Measurements from ENCODE around the gene COL6A1. TPM values are rescaled to one million over a fixed set of nuclear protein-coding genes. Genes with fewer than 3 reads are reported as not detected.

Gene COL6A1
- total and polyA plus RNA-seq, 2 donors (not counting 1 experiment from before 2014, with no cell fraction given): 645 to 1,137 TPM

DNA sequence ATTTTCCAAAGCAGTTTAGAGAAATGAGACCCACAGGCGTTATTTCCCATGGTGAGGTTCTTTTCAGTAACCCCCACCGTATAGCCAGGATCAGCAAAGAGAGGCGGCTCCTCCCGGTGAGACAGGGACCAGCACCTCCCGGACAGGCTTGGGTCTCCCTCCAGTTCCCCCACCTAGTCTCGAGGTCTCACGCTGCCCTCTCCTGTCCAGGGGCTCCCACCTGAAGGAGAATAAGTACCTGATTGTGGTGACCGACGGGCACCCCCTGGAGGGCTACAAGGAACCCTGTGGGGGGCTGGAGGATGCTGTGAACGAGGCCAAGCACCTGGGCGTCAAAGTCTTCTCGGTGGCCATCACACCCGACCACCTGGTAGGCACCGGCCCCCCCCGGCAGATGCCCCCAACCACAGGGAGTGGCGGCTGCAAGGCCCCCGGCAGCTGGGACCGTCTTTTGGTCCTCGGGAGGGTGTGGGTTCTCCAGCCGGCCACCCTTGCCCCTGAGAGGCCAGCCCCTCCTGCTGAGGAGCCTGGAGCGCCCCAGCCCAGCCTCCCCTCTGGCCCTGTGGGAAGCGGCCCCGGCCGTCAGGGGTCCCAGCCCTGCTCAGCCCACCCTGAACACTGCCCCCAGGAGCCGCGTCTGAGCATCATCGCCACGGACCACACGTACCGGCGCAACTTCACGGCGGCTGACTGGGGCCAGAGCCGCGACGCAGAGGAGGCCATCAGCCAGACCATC, 4.9 kb downstream of the COL6A1 start:
- H3K79me2 ChIP-seq (ENCODE audit: control insufficient read depth, insufficient read depth, low read length): peaks cover 85% of the 10 kb centered on the region
- DNase-seq (ENCODE audit: low read depth in 2 of 2): no peak
- no peaks in the 10 kb centered on the region for H4K20me1 ChIP-seq (ENCODE audit: control insufficient read depth, extremely low read depth, insufficient read depth, low read length)
- peak overlapping the region in 1 of 4 experiments; percentile 97 for H3K4me3 ChIP-seq (replicated peaks in 1 of 4; ENCODE audit: control extremely low read depth in 1 of 4, insufficient read depth in 1 of 4, low read depth in 3 of 4, low read length in 4 of 4)
- no peak overlapping the region for H2AFZ ChIP-seq (ENCODE audit: low read length)
- H3K9ac ChIP-seq (ENCODE audit: insufficient read depth, low read length): peak overlapping the region; percentile 30
- peaks cover 19% of the 10 kb centered on the region for H3K4me1 ChIP-seq (ENCODE audit: control insufficient read depth, extremely low read depth, insufficient read depth, low read length)
- H3K27me3 ChIP-seq (ENCODE audit: control insufficient read depth, insufficient read depth, low read length): no peaks in the 10 kb centered on the region
- no peak overlapping the region for H3K4me2 ChIP-seq (ENCODE audit: extremely low read depth, insufficient read depth, low read length)
- H3K27ac ChIP-seq (ENCODE audit: insufficient read depth, low read length): peak overlapping the region; percentile 20
- TF ChIP-seq EZH2 (IDR thresholded peaks at IDR 0.05; ENCODE audit: low read length, missing control alignments): no peak
- TF ChIP-seq, protein P1, sequence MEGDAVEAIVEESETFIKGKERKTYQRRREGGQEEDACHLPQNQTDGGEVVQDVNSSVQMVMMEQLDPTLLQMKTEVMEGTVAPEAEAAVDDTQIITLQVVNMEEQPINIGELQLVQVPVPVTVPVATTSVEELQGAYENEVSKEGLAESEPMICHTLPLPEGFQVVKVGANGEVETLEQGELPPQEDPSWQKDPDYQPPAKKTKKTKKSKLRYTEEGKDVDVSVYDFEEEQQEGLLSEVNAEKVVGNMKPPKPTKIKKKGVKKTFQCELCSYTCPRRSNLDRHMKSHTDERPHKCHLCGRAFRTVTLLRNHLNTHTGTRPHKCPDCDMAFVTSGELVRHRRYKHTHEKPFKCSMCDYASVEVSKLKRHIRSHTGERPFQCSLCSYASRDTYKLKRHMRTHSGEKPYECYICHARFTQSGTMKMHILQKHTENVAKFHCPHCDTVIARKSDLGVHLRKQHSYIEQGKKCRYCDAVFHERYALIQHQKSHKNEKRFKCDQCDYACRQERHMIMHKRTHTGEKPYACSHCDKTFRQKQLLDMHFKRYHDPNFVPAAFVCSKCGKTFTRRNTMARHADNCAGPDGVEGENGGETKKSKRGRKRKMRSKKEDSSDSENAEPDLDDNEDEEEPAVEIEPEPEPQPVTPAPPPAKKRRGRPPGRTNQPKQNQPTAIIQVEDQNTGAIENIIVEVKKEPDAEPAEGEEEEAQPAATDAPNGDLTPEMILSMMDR (conservative IDR thresholded peaks at IDR 0.05 in 1 of 2, IDR thresholded peaks at IDR 0.05 in 1 of 2; ENCODE audit: low read depth in 1 of 2, low read length in 2 of 2): no peak
- peaks cover 74% of the 10 kb centered on the region for H3K36me3 ChIP-seq (ENCODE audit: control insufficient read depth, insufficient read depth, low read length)
- H3K9me3 ChIP-seq (ENCODE audit: control insufficient read depth, insufficient read depth, low read depth, low read length): no peaks in the 10 kb centered on the region

DNA sequence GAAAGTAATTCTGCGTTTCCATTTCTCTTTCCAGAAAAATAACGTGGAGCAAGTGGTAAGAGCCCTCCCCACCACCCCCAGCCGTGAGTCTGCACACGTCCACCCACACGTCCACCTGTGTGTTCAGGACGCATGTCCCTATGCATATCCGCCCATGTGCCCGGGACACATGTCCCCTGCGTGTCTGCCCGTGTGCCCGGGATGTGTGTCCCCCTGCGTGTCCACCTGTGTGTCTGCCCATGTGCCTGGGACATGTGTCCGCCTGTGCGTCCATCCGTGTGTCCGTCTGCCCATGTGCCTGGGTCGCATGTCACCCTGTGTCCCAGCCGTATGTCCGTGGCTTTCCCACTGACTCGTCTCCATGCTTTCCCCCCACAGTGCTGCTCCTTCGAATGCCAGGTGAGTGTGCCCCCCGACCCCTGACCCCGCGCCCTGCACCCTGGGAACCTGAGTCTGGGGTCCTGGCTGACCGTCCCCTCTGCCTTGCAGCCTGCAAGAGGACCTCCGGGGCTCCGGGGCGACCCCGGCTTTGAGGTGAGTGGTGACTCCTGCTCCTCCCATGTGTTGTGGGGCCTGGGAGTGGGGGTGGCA, 5.6 kb downstream of the COL6A1 start:
- H3K9ac ChIP-seq (ENCODE audit: insufficient read depth, low read length): no peak overlapping the region
- H2AFZ ChIP-seq (ENCODE audit: low read length): no peak overlapping the region
- TF ChIP-seq EZH2 (IDR thresholded peaks at IDR 0.05; ENCODE audit: low read length, missing control alignments): no peak
- TF ChIP-seq, protein P1 (conservative IDR thresholded peaks at IDR 0.05 in 1 of 2, IDR thresholded peaks at IDR 0.05 in 1 of 2; ENCODE audit: low read depth in 1 of 2, low read length in 2 of 2): no peak
- no peak overlapping the region for H3K4me2 ChIP-seq (ENCODE audit: extremely low read depth, insufficient read depth, low read length)
- H3K9me3 ChIP-seq (ENCODE audit: control insufficient read depth, insufficient read depth, low read depth, low read length): no peaks in the 10 kb centered on the region
- no peaks in the 10 kb centered on the region for H3K27me3 ChIP-seq (ENCODE audit: control insufficient read depth, insufficient read depth, low read length)
- H3K4me3 ChIP-seq (replicated peaks in 1 of 4; ENCODE audit: control extremely low read depth in 1 of 4, insufficient read depth in 1 of 4, low read depth in 3 of 4, low read length in 4 of 4): no peak overlapping the region
- H3K79me2 ChIP-seq (ENCODE audit: control insufficient read depth, insufficient read depth, low read length): peaks cover 86% of the 10 kb centered on the region
- H3K4me1 ChIP-seq (ENCODE audit: control insufficient read depth, extremely low read depth, insufficient read depth, low read length): peaks cover 19% of the 10 kb centered on the region
- H3K36me3 ChIP-seq (ENCODE audit: control insufficient read depth, insufficient read depth, low read length): peaks cover 81% of the 10 kb centered on the region
- H4K20me1 ChIP-seq (ENCODE audit: control insufficient read depth, extremely low read depth, insufficient read depth, low read length): no peaks in the 10 kb centered on the region
- H3K27ac ChIP-seq (ENCODE audit: insufficient read depth, low read length): no peak overlapping the region
- no peak for DNase-seq (ENCODE audit: low read depth in 2 of 2)

DNA sequence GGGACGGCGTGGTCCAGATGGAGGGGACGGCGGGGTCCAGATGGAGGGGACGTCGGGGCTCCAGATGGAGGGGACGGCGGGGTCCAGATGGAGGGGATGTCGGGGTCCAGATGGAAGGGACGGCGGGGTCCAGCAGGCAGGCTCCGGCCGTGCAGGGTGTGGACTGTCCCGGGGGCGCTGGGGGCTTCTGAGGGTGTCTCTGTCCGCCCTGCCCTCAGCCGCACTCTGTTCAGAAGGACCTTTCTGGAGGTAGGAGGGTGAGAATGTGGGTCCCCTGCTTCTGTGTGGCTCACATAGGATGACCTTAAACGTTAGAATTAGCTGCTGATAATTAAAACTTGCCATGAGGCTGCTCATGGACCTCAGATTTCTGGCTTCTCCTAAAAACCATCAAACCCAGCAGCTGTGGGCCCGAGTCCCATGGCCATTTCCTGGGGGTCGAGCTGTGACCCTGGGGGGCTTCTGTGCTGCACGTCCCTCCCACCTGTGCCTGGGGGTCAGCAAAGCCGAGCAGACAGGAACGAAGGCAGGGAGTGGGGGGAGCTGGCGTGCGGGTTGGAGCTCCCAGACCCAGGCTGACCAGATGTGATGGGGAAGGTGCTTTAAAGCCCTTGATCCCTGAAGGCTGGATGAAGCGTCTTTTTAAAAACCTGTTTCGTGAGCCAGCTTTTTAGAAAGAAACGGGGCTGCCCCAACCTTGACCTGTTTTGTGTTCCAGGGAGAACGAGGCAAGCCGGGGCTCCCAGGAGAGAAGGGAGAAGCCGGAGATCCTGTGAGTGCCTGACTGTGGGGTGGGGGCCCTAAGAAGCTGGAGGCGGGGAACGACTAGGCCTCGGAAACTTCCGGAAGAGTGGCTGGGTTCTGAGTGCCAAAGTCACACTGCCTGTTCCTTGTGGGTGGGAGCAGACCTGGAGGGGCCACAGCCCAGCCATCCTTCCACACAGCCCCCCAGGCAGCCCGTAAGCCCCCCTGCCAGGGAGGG, 7.1 kb downstream of the COL6A1 start:
- H3K9me3 ChIP-seq (ENCODE audit: control insufficient read depth, insufficient read depth, low read depth, low read length): no peaks in the 10 kb centered on the region
- H3K9ac ChIP-seq (ENCODE audit: insufficient read depth, low read length): no peak overlapping the region
- no peaks in the 10 kb centered on the region for H3K27me3 ChIP-seq (ENCODE audit: control insufficient read depth, insufficient read depth, low read length)
- no peaks in the 10 kb centered on the region for H4K20me1 ChIP-seq (ENCODE audit: control insufficient read depth, extremely low read depth, insufficient read depth, low read length)
- peaks cover 84% of the 10 kb centered on the region for H3K79me2 ChIP-seq (ENCODE audit: control insufficient read depth, insufficient read depth, low read length)
- no peak overlapping the region for H3K27ac ChIP-seq (ENCODE audit: insufficient read depth, low read length)
- peaks cover 19% of the 10 kb centered on the region for H3K4me1 ChIP-seq (ENCODE audit: control insufficient read depth, extremely low read depth, insufficient read depth, low read length)
- no peak for DNase-seq (ENCODE audit: low read depth in 2 of 2)
- TF ChIP-seq EZH2 (IDR thresholded peaks at IDR 0.05; ENCODE audit: low read length, missing control alignments): no peak
- TF ChIP-seq, protein P1 (conservative IDR thresholded peaks at IDR 0.05 in 1 of 2, IDR thresholded peaks at IDR 0.05 in 1 of 2; ENCODE audit: low read depth in 1 of 2, low read length in 2 of 2): no peak
- H2AFZ ChIP-seq (ENCODE audit: low read length): no peak overlapping the region
- no peak overlapping the region for H3K4me3 ChIP-seq (replicated peaks in 1 of 4; ENCODE audit: control extremely low read depth in 1 of 4, insufficient read depth in 1 of 4, low read depth in 3 of 4, low read length in 4 of 4)
- no peak overlapping the region for H3K4me2 ChIP-seq (ENCODE audit: extremely low read depth, insufficient read depth, low read length)
- peaks cover 80% of the 10 kb centered on the region for H3K36me3 ChIP-seq (ENCODE audit: control insufficient read depth, insufficient read depth, low read length)
